GM19193 (cell line): Measurements from ENCODE around the gene TRIO.

Experiments
- POLR2A ChIP-seq: IDR thresholded peaks from 4 replicates; pipeline ENCODE4 v1.6.1; 2011; ENCODE audit not compliant: insufficient read depth, insufficient read length; ENCODE audit errors: extremely low read depth

The TRIO gene

GRCh38 chr5:14487897-14488570 is 344.9 kb downstream of the TRIO start:
- no peak for TF ChIP-seq POLR2A

GRCh38 chr5:14488709-14489108 is 345.6 kb downstream of the TRIO start:
- TF ChIP-seq POLR2A = no peak

- TF ChIP-seq POLR2A = no peak
Observed at GRCh38 chr5:14489643-14490042, 346.5 kb downstream of the TRIO start.

GRCh38 chr5:14490309-14490711 is 347.2 kb downstream of the TRIO start:
- TF ChIP-seq POLR2A = no peak

- TF ChIP-seq POLR2A = no peak
Observed at GRCh38 chr5:14491015-14491915, 348.1 kb downstream of the TRIO start.

GRCh38 chr5:14492331-14492964 is 349.3 kb downstream of the TRIO start:
- no peak for TF ChIP-seq POLR2A

GRCh38 chr5:14495301-14495700 is 352.2 kb downstream of the TRIO start:
- no peak for TF ChIP-seq POLR2A

- no peak for TF ChIP-seq POLR2A
Observed at GRCh38 chr5:14497311-14497710, 354.2 kb downstream of the TRIO start.

- no peak for TF ChIP-seq POLR2A
Observed at GRCh38 chr5:14501353-14502293, 358.5 kb downstream of the TRIO start.

GRCh38 chr5:14502294-14502690 is 359.1 kb downstream of the TRIO start:
- no peak for TF ChIP-seq POLR2A

- no peak for TF ChIP-seq POLR2A
Observed at GRCh38 chr5:14503017-14503680, 360.0 kb downstream of the TRIO start.

GRCh38 chr5:14503681-14504331 is 360.7 kb downstream of the TRIO start:
- TF ChIP-seq POLR2A = no peak

- no peak for TF ChIP-seq POLR2A
Observed at GRCh38 chr5:14504332-14504727, 361.2 kb downstream of the TRIO start.

GRCh38 chr5:14504816-14505215 is 361.7 kb downstream of the TRIO start:
- no peak for TF ChIP-seq POLR2A
